Esophagus (tissue), 2 donors: ENCODE results near the gene CDRT4. TPM values are rescaled to one million over a fixed set of nuclear protein-coding genes. Genes with fewer than 3 reads are reported as not detected.

Experiments used
- H3K27ac ChIP-seq, 2 donors: one replicate each; pipeline ENCODE4 v1.5.1; 2013; ENCODE audit warnings: low read depth in 2 of 2, mild to moderate bottlenecking in 2 of 2, inconsistent platforms in 1 of 2, low read length in 1 of 2, moderate library complexity in 1 of 2
- H3K27me3 ChIP-seq, 2 donors: one replicate each; pipeline ENCODE4 v1.6.1; 2013; ENCODE audit warnings: low read length in 2 of 2, control low read depth in 1 of 2, mild to moderate bottlenecking in 1 of 2; ENCODE audit not compliant: insufficient read depth in 2 of 2, control insufficient read depth in 1 of 2
- H3K36me3 ChIP-seq, 2 donors: one replicate each; pipeline ENCODE4 v1.6.1; 2013; ENCODE audit warnings: low read length in 1 of 2; ENCODE audit not compliant: control insufficient read depth in 2 of 2, insufficient read depth in 2 of 2
- H3K4me1 ChIP-seq, 2 donors: one replicate each; pipeline ENCODE4 v1.6.1; 2013; ENCODE audit warnings: low read length in 1 of 2; ENCODE audit not compliant: control insufficient read depth in 2 of 2, insufficient read depth in 2 of 2
- H3K4me3 ChIP-seq, 2 donors: one replicate each; pipeline ENCODE4 v1.5.1; 2013; ENCODE audit warnings: low read length in 2 of 2, mild to moderate bottlenecking in 2 of 2, low read depth in 1 of 2, moderate library complexity in 1 of 2
- H3K9me3 ChIP-seq, 2 donors: one replicate each; pipeline ENCODE4 v1.6.1; 2013; ENCODE audit warnings: mild to moderate bottlenecking in 2 of 2, low read depth in 1 of 2, low read length in 1 of 2, moderate library complexity in 1 of 2; ENCODE audit not compliant: control insufficient read depth in 2 of 2, insufficient read depth in 1 of 2
- WGBS, 2 donors: extraction: QIAGEN DNeasy Blood & Tissue Kit; methylation state at CpG; one replicate each; pipeline ENCODE4 v1.1.7; 2013; 5-methylcytosine and 5-hydroxymethylcytosine counted together
- polyA plus RNA-seq, 2 donors: library from polyadenylated mRNA; stranded (reverse); fragments of 200-250 nt; gene quantifications; one replicate each; pipeline ENCODE4 v1.2.3, GENCODE V29; 2013
- donor health status: healthy with polysubstance abuse.
- donor health status: Bipolar disorder and iron deficiency.

CDRT4 gene
- polyA plus RNA-seq, 2 donors: 2.8 to 11.3 TPM

DNA sequence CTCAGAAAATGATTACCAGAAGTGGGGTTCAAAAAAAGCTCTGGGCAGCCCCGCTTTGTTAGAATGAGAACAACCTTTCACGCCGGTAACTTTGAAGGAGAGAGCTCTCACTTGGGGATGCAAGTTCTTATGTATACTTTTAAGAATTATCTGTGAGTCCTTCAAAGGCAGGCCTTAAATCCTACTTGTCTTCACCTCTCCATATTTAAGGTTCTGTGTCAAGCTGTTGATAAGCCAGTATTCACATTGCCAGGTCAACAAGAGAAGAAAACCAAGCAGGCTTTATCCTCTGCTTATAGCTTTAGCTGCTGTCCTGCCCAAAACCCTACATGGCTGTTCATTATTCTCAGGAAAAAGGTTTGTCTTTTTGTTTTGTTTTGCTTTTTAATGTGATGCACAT is 42.9 kb downstream of the CDRT4 start:
- Histone ChIP-seq H3K4me3 (no peak overlapping the region), H3K4me1 (no peaks in the 10 kb centered on the region), H3K9me3 (no peaks in the 10 kb centered on the region), H3K27me3 (no peaks in the 10 kb centered on the region), H3K36me3 (peaks cover 0 to 3% of the 10 kb centered on the region in 2 donors), H3K27ac (no peak overlapping the region)
- 94 to 96% methylated on average over 3 of the region's 3 CpGs for WGBS, 2 donors

DNA sequence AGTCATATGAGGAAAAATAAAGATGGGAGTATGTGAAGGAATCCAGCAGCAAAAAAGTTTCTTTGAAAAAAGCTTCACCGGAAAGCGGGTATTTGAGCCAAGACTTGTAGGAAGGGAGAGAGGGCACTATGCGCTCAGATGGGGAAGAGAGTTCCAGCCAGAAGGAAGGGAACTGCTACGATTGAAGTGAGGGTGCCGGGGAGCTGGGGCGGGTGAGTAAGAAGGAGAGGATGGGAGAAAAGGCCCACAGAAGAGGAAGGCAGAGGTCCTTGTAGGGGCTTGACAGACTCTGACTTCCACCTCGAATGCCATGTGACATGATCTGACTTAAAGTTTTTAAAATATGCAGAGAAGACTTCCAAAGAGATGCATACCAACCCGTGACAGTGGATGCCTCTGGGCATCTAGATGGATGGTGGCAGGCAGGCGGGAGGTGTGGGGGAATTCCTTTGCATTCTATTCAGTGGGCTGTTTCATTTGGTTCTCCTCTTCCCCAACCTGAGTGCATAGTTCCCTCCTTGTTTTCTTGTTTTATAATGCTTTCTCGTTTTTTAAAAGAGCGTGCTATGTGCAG is 44.9 kb downstream of the CDRT4 start:
- H3K27ac ChIP-seq: no peak overlapping the region
- peaks cover 0 to 4% of the 10 kb centered on the region in 2 donors for H3K4me1 ChIP-seq
- H3K36me3 ChIP-seq: no peaks in the 10 kb centered on the region
- WGBS, 2 donors: 58 to 68% methylated on average over 11 of the region's 11 CpGs
- no peaks in the 10 kb centered on the region for H3K27me3 ChIP-seq
- no peak overlapping the region for H3K4me3 ChIP-seq
- no peaks in the 10 kb centered on the region for H3K9me3 ChIP-seq

DNA sequence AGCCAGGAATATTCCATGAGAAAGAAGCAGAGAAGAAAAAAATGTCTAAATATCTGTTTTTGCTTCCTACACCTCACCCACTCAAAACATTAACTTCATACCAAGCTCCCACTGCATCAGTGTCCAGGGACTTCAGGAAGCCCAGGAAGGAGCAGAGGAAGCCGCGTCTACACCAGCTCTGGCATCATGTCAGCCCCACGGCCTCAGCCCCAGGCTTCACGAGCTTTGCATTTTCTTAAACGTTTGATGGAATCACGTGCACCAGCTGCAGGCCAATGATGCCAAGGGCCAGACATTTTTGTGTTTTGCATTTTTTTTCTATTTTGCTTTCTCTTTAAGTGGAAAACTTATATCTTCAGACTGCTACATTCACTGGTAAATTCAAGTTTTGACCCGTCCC is 48.6 kb downstream of the CDRT4 start:
- Histone ChIP-seq H3K9me3 (no peaks in the 10 kb centered on the region), H3K4me1 (peaks cover 0 to 4% of the 10 kb centered on the region in 2 donors), H3K36me3 (no peaks in the 10 kb centered on the region), H3K27ac (no peak overlapping the region), H3K27me3 (no peaks in the 10 kb centered on the region), H3K4me3 (no peak overlapping the region)
- 47 to 60% methylated on average over 7 of the region's 7 CpGs for WGBS, 2 donors

DNA sequence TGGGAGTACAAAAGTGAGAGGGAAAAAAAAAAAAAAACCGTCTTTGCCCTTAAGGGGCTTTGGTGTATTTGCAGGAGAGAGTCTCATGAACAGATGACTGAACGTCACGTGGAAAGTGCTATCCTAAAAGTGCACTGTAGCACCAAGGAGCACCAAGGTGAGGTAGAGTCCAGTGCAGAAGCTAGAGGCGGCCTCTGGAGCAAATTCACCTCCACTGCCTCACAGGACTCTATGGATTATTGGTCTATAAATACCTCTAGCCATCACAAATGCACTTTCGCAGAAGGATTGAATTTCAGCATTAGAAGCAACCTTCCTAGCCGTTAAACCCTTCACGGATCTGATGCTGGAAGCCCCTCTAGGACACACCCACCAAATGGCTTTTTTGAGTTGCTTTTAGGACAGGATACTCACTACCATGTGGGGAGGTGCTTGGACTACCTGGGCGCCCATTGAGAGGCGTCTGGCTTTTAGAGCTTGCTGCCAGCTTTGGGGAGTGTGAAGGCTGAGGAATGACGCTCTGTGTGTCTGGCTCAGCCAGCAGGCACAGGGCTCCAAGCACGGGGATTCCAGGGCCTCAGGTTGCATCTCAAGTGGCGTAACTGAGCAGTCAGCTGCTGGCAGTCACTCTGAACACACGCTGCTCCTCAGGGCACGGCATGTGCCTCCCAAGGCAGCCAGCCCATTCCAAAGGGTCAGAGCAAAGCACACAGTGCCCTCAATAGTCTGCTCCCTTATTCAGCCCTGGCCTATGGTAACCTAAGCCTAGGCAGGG is 52.7 kb downstream of the CDRT4 start:
- no peak overlapping the region for H3K4me3 ChIP-seq
- no peaks in the 10 kb centered on the region for H3K36me3 ChIP-seq
- 79 to 82% methylated on average over 14 of the region's 14 CpGs for WGBS, 2 donors
- no peak overlapping the region for H3K27ac ChIP-seq
- no peaks in the 10 kb centered on the region for H3K27me3 ChIP-seq
- peaks cover 0 to 4% of the 10 kb centered on the region in 2 donors for H3K4me1 ChIP-seq
- no peaks in the 10 kb centered on the region for H3K9me3 ChIP-seq

DNA sequence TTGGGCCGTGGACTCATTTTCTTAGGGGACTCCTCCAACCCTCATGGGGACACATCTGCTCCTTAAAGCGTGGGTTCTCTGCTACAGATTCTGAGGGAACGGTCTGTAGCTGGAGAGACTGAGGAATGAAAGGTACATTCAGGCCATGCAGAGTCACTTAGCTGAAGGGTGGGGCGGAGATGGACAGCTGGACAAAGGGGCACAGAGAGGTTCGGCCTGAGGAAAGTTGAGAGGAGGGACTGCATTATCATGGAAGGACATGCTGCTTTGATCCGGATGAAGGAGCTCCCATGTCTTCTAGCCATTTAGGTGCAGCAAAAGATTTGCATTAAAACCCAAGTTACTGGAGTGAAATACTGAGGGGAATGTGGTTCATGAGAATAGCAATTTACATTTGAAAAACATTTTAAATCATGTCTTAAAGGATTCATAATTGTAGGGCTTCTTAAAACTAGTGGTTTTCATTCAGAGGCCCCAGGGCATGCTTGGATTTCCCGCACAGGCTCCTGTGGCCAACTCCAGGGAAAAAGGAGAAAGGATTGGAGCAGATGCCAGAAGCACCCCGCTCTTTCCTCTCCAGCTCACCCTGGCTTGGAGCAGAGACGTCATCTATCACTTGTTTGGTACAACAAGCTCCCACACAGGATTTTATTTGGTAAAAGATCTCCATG is 54.2 kb downstream of the CDRT4 start:
- Histone ChIP-seq H3K9me3 (no peaks in the 10 kb centered on the region), H3K36me3 (no peaks in the 10 kb centered on the region), H3K27ac (no peak overlapping the region), H3K4me1 (peaks cover 0 to under 1% of the 10 kb centered on the region in 2 donors), H3K27me3 (no peaks in the 10 kb centered on the region), H3K4me3 (no peak overlapping the region)
- WGBS, 2 donors: 88 to 93% methylated on average over 9 of the region's 9 CpGs

DNA sequence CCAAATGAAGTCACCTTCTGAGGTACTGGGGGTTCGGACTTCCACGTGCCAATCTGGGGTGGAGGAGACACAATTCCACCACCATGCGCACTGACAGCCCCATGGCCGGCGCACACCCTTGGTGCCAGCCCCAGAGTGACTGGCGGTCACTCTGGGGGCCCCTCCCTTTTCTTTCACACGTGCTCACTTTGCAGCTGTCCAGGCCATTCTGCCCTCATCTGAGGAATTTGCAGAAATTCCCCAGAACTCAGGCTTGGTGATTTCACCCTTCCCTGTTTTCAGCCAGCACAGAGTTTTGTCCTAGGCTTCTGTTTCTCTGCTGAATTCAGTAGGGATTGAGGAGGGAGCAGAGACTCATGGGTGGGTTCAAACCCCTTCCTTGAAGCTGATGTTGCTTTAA is 54.8 kb downstream of the CDRT4 start:
- 87 to 88% methylated on average over 7 of the region's 7 CpGs for WGBS, 2 donors
- Histone ChIP-seq H3K4me1 (no peaks in the 10 kb centered on the region), H3K4me3 (no peak overlapping the region), H3K9me3 (no peaks in the 10 kb centered on the region), H3K27ac (peak overlapping the region in 1 of 2 donors; percentile 44), H3K27me3 (no peaks in the 10 kb centered on the region), H3K36me3 (no peaks in the 10 kb centered on the region)

DNA sequence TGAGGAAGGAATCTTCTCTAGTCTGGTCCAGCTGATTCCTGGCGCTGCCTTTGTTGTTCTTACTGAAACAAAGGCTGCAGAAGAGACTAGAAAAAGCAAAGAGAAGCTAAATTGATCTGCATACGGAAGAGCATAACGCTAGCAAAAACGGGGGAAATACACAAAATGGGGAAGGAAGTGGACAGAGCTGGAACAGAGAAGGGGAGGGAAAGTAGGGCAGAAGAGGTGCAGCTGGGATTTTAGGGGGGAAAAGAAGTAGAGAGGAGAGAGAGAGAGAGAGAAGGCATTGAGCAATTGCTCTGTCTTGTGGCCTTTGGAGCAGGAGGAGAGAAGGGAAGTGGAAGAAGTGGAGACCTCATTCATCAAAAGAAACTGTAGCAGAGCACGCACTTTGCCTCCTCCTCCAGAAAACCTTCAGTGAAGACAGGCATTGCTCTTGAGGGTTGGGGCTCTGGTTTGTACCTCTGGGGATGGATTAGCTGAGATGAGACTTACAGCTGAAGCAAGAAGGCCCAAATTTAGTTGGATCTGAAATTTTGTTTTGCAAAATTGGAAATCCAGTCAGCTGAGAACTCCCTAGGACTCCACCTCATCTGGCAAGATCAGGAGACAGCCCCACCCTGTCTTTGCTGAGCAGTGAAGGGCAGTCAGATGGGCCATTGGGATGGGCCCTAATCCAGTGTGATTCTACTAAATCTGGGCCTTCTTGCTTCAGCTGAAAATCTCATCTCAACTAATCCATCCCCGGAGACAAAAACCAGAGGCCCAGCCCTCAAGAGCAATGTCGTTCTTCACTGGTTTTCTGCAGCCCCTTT is 55.8 kb downstream of the CDRT4 start:
- 62 to 64% methylated on average over 7 of the region's 7 CpGs for WGBS, 2 donors
- H3K9me3 ChIP-seq: no peaks in the 10 kb centered on the region
- H3K4me1 ChIP-seq: no peaks in the 10 kb centered on the region
- no peak overlapping the region for H3K4me3 ChIP-seq
- H3K27me3 ChIP-seq: no peaks in the 10 kb centered on the region
- H3K27ac ChIP-seq: peak overlapping the region; percentile 33 to 44
- no peaks in the 10 kb centered on the region for H3K36me3 ChIP-seq

DNA sequence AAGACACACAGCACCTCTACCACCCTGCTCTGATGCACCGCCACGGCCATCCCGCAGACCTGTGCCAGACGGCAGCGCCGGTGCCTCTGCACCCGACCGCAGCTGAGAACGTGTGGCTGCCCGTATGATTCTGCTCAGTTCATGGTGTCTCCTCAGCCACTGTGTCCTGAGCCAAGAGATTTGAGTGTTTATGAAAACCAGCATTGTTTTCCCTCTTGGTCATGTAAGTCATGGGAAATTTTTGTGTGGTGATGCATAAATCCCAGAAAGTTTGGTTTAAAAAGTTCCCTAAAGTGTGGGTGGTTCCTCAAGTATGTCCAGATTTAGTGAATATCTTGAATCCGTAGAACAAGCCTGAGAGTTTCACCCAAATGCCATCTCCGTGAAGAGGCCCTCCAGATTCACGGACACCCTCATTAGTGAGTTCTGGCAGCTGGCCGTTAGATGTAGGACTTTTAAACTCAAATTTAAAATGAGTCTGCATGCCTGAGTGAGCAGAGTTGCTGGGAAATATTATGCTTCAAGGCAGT is 57.6 kb downstream of the CDRT4 start:
- 34 to 57% methylated on average over 14 of the region's 14 CpGs for WGBS, 2 donors
- H3K27me3 ChIP-seq: no peaks in the 10 kb centered on the region
- no peaks in the 10 kb centered on the region for H3K9me3 ChIP-seq
- no peak overlapping the region for H3K4me3 ChIP-seq
- H3K4me1 ChIP-seq: peaks cover 0 to 2% of the 10 kb centered on the region in 2 donors
- H3K27ac ChIP-seq: peak overlapping the region; percentile 48 to 80
- no peaks in the 10 kb centered on the region for H3K36me3 ChIP-seq

DNA sequence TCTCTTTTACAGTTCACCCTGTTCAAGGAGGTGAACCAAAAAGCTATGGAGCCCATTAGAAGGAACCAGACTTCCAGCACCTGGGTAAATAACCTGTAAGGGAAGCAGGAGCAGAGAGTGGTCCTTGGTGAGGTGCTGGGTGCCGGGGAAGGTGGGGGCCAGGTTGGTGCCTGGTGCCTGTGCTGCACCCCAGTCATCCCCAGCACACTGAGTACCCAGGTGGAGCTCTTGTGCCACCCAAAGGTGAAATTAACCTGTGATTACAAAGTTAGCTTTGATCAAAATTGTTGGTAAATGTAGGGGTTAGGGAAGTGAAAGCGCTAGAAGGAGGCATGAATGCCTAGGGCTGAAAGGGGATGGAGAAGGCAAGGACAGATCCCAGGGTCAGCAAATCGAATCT is 58.6 kb downstream of the CDRT4 start:
- Histone ChIP-seq H3K9me3 (no peaks in the 10 kb centered on the region), H3K36me3 (no peaks in the 10 kb centered on the region), H3K27ac (peak overlapping the region; percentile 24 to 41), H3K27me3 (no peaks in the 10 kb centered on the region), H3K4me1 (peaks cover 0 to 2% of the 10 kb centered on the region in 2 donors), H3K4me3 (no peak overlapping the region)
- 84 to 88% methylated on average over 3 of the region's 3 CpGs for WGBS, 2 donors
